Globus pallidus (tissue), 1 donor: Measurements from ENCODE around the gene NTM.

Source experiments
- DNase-seq: peaks from one replicate; pipeline ENCODE4 v3.0.0-alpha.2; 2015; ENCODE audit warnings: low spot score

The NTM gene

GRCh38 chr11:131823772-131824171 lies 453.4 kb downstream of the NTM start:
- DNase-seq: no peak

- no peak for DNase-seq
Measured at GRCh38 chr11:131824771-131825170, 454.4 kb downstream of the NTM start.

GRCh38 chr11:131827430-131827829 lies 457.0 kb downstream of the NTM start:
- DNase-seq: no peak

GRCh38 chr11:131829725-131830124 lies 459.3 kb downstream of the NTM start:
- no peak for DNase-seq

- DNase-seq: no peak
Measured at GRCh38 chr11:131832079-131832478, 461.7 kb downstream of the NTM start.

GRCh38 chr11:131833366-131833765 lies 463.0 kb downstream of the NTM start:
- DNase-seq: no peak

- no peak for DNase-seq
Measured at GRCh38 chr11:131837562-131837961, 467.1 kb downstream of the NTM start.

GRCh38 chr11:131838016-131838415 lies 467.6 kb downstream of the NTM start:
- DNase-seq: no peak

- DNase-seq: no peak
Measured at GRCh38 chr11:131839326-131839725, 468.9 kb downstream of the NTM start.

- DNase-seq: no peak
Measured at GRCh38 chr11:131840545-131840944, 470.1 kb downstream of the NTM start.

GRCh38 chr11:131841028-131841427 lies 470.6 kb downstream of the NTM start:
- DNase-seq: no peak

- DNase-seq: no peak
Measured at GRCh38 chr11:131841925-131842635, 471.7 kb downstream of the NTM start.

GRCh38 chr11:131845255-131845654 lies 474.8 kb downstream of the NTM start:
- DNase-seq: no peak

GRCh38 chr11:131849485-131849884 lies 479.1 kb downstream of the NTM start:
- no peak for DNase-seq

GRCh38 chr11:131850507-131850906 lies 480.1 kb downstream of the NTM start:
- no peak for DNase-seq

GRCh38 chr11:131851964-131852755 lies 481.7 kb downstream of the NTM start:
- DNase-seq: no peak

- no peak for DNase-seq
Measured at GRCh38 chr11:131852757-131853156, 482.3 kb downstream of the NTM start.

GRCh38 chr11:131854391-131854790 lies 484.0 kb downstream of the NTM start:
- DNase-seq: no peak

- DNase-seq: no peak
Measured at GRCh38 chr11:131855320-131855719, 484.9 kb downstream of the NTM start.

GRCh38 chr11:131857246-131857645 lies 486.8 kb downstream of the NTM start:
- DNase-seq: no peak

- DNase-seq: no peak
Measured at GRCh38 chr11:131858505-131858904, 488.1 kb downstream of the NTM start.

GRCh38 chr11:131859538-131860210 lies 489.3 kb downstream of the NTM start:
- no peak for DNase-seq

- no peak for DNase-seq
Measured at GRCh38 chr11:131864228-131864627, 493.8 kb downstream of the NTM start.
